SK-N-SH treated with all-trans-retinoic acid at 6 μM for 48 hours (cell line): ENCODE results near the gene SLC26A8.
"Not testable (repeated sequence)": the region's sequence is repeated elsewhere in the genome, so short reads cannot be mapped to it uniquely, and the experiment has no call there.

Source experiments
- ATAC-seq: fragments of 200-7000 bp; cut with Tn5 transposase; 3 replicates; pipeline ENCODE4 v1.9.1; 2020; ENCODE audit warnings: mild to moderate bottlenecking, moderate library complexity
- ARNTL ChIP-seq: fragments of 450-650 bp; formaldehyde crosslinking; IDR thresholded peaks from 2 replicates; pipeline ENCODE4 v1.5.0; 2020; ENCODE audit warnings: low read depth, mild to moderate bottlenecking, moderate library complexity, borderline replicate concordance
- BACH2 ChIP-seq: fragments of 250-450 bp; sonication (Bioruptor Pico); IDR thresholded peaks from 2 replicates; pipeline ENCODE4 v1.9.0; 2021; ENCODE audit warnings: mild to moderate bottlenecking, borderline replicate concordance
- CSDC2 ChIP-seq: fragments of 250-450 bp; sonication (Bioruptor Pico); IDR thresholded peaks from 2 replicates; pipeline ENCODE4 v1.5.0; 2020; ENCODE audit warnings: mild to moderate bottlenecking, moderate library complexity
- ESRRG ChIP-seq: fragments of 250-450 bp; sonication (Bioruptor Pico); IDR thresholded peaks from 2 replicates; pipeline ENCODE4 v1.6.1; 2021; ENCODE audit warnings: mild to moderate bottlenecking
- GLIS3 ChIP-seq: fragments of 250-450 bp; sonication (Bioruptor Pico); IDR thresholded peaks from 2 replicates; pipeline ENCODE4 v1.5.0; 2020; ENCODE audit warnings: mild to moderate bottlenecking, moderate library complexity
- ISL1 ChIP-seq: fragments of 250-450 bp; sonication (Bioruptor Pico); IDR thresholded peaks from 2 replicates; pipeline ENCODE4 v2.1.2; 2022; ENCODE audit warnings: mild to moderate bottlenecking, moderate library complexity
- OSR1 ChIP-seq: fragments of 250-450 bp; sonication (Bioruptor Pico); IDR thresholded peaks from 2 replicates; pipeline ENCODE4 v1.8.0; 2022; ENCODE audit warnings: moderate library complexity, mild to moderate bottlenecking, inconsistent platforms
- TCF4 ChIP-seq: fragments of 250-450 bp; sonication (Bioruptor Pico); IDR thresholded peaks from 2 replicates; pipeline ENCODE4 v1.8.0; 2021; ENCODE audit warnings: mild to moderate bottlenecking, moderate library complexity, borderline replicate concordance
- TOX ChIP-seq: fragments of 250-450 bp; sonication (Bioruptor Pico); IDR thresholded peaks from 2 replicates; pipeline ENCODE4 v1.8.0; 2021; ENCODE audit warnings: mild to moderate bottlenecking, moderate library complexity, borderline replicate concordance
- ZC3H10 ChIP-seq: fragments of 250-450 bp; sonication (Bioruptor Pico); IDR thresholded peaks from 2 replicates; pipeline ENCODE4 v1.5.1; 2021; ENCODE audit warnings: mild to moderate bottlenecking, moderate library complexity
- ZFP3 ChIP-seq: fragments of 250-450 bp; sonication (Bioruptor Pico); IDR thresholded peaks from 2 replicates; pipeline ENCODE4 v1.5.0; 2020; ENCODE audit warnings: mild to moderate bottlenecking, moderate library complexity
- ZNF70 ChIP-seq: fragments of 450-650 bp; formaldehyde crosslinking; IDR thresholded peaks from 2 replicates; pipeline ENCODE4 v1.5.0; 2020; ENCODE audit warnings: mild to moderate bottlenecking, moderate library complexity
- ZNF8 ChIP-seq: fragments of 450-650 bp; formaldehyde crosslinking; IDR thresholded peaks from 2 replicates; pipeline ENCODE4 v1.5.0; 2020; ENCODE audit warnings: mild to moderate bottlenecking, moderate library complexity
- TF ChIP-seq, protein P1 (sequence below): fragments of 250-450 bp; sonication (Bioruptor Pico); IDR thresholded peaks from 2 replicates; pipeline ENCODE4 v1.5.1; 2020; ENCODE audit warnings: low read depth, mild to moderate bottlenecking, moderate library complexity
- TF ChIP-seq, protein P2 (sequence below): fragments of 250-450 bp; sonication (Bioruptor Pico); IDR thresholded peaks from 2 replicates; pipeline ENCODE4 v1.8.0; 2021; ENCODE audit warnings: low read depth, mild to moderate bottlenecking, moderate library complexity, borderline replicate concordance
- TF ChIP-seq, protein P3 (sequence below): fragments of 250-450 bp; sonication (Bioruptor Pico); IDR thresholded peaks from 2 replicates; pipeline ENCODE4 v1.5.0; 2020; ENCODE audit warnings: mild to moderate bottlenecking, moderate library complexity
- TF ChIP-seq, protein P4 (sequence below): fragments of 250-450 bp; sonication (Bioruptor Pico); IDR thresholded peaks from 2 replicates; pipeline ENCODE4 v1.8.0; 2020; ENCODE audit warnings: mild to moderate bottlenecking, moderate library complexity, borderline replicate concordance
- TF ChIP-seq, protein P5 (sequence below): fragments of 250-450 bp; sonication (Bioruptor Pico); IDR thresholded peaks from 2 replicates; pipeline ENCODE4 v1.5.1; 2021; ENCODE audit warnings: mild to moderate bottlenecking, moderate library complexity

Gene SLC26A8

DNA sequence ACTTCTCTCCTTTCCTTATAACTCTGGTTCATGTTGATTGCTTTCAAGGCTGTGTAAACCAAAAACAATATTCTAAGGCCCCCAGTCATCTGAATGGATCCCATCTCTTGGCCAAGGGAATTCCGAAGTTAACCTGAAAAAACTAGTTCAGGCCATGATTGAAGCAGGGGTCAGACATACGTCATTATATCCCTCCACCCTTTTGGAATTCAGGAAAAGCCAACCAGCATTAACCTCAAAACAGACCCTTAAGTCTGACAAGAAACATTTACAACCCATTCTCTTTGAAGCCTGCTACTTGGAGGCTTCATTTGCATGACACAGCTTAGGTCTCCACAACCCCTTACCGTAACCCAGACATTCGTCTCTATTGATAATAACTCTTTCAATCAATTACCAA, 39.7 kb downstream of the SLC26A8 start:
- ATAC-seq, result no peak
- no peak for TF ChIP-seq BACH2 (CRISPR knock-in tag)
- TF ChIP-seq, protein P1, sequence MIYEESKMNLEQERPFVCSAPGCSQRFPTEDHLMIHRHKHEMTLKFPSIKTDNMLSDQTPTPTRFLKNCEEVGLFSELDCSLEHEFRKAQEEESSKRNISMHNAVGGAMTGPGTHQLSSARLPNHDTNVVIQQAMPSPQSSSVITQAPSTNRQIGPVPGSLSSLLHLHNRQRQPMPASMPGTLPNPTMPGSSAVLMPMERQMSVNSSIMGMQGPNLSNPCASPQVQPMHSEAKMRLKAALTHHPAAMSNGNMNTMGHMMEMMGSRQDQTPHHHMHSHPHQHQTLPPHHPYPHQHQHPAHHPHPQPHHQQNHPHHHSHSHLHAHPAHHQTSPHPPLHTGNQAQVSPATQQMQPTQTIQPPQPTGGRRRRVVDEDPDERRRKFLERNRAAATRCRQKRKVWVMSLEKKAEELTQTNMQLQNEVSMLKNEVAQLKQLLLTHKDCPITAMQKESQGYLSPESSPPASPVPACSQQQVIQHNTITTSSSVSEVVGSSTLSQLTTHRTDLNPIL, result no peak

DNA sequence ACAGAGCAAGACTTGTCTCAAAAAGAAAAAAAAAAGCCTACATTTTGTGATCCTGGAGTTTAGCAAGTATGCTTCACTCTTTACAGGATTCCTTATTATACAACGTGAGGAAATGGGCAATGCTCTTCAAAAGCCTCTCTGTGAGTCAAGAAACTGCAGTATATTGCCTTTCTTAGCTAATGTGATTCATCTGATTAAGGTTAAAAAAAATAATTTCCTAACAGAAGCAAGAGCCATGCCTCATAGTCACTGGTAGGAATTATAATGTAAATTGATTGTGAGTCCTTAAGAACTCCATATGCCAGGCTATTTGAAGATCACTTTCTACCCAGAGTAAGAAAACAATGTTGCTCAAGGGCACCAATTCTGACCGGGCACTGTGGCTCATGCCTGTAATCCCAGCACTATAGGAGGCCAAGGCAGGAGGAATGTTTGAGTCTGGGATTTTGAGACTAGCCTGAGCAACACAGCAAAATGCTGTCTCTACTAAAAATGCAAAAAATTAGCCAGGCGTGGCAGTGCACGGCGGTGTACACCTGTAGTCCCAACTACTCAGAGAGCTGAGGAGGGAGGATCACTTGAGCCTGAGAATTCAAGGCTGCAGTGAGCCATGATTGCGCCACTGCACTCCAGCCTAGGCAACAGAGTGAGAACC, 43.3 kb downstream of the SLC26A8 start:
- ATAC-seq, result no peak
- no peak for TF ChIP-seq GLIS3 (CRISPR knock-in tag)
- no peak for TF ChIP-seq ZNF70 (CRISPR knock-in tag)
- TF ChIP-seq, protein P2, sequence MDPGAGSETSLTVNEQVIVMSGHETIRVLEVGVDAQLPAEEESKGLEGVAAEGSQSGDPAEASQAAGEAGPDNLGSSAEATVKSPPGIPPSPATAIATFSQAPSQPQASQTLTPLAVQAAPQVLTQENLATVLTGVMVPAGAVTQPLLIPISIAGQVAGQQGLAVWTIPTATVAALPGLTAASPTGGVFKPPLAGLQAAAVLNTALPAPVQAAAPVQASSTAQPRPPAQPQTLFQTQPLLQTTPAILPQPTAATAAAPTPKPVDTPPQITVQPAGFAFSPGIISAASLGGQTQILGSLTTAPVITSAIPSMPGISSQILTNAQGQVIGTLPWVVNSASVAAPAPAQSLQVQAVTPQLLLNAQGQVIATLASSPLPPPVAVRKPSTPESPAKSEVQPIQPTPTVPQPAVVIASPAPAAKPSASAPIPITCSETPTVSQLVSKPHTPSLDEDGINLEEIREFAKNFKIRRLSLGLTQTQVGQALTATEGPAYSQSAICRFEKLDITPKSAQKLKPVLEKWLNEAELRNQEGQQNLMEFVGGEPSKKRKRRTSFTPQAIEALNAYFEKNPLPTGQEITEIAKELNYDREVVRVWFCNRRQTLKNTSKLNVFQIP (CRISPR knock-in tag), result no peak
- TF ChIP-seq, protein P3, sequence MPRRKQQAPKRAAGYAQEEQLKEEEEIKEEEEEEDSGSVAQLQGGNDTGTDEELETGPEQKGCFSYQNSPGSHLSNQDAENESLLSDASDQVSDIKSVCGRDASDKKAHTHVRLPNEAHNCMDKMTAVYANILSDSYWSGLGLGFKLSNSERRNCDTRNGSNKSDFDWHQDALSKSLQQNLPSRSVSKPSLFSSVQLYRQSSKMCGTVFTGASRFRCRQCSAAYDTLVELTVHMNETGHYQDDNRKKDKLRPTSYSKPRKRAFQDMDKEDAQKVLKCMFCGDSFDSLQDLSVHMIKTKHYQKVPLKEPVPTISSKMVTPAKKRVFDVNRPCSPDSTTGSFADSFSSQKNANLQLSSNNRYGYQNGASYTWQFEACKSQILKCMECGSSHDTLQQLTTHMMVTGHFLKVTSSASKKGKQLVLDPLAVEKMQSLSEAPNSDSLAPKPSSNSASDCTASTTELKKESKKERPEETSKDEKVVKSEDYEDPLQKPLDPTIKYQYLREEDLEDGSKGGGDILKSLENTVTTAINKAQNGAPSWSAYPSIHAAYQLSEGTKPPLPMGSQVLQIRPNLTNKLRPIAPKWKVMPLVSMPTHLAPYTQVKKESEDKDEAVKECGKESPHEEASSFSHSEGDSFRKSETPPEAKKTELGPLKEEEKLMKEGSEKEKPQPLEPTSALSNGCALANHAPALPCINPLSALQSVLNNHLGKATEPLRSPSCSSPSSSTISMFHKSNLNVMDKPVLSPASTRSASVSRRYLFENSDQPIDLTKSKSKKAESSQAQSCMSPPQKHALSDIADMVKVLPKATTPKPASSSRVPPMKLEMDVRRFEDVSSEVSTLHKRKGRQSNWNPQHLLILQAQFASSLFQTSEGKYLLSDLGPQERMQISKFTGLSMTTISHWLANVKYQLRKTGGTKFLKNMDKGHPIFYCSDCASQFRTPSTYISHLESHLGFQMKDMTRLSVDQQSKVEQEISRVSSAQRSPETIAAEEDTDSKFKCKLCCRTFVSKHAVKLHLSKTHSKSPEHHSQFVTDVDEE, result no peak
- TF ChIP-seq, protein P1, result no peak
- TF ChIP-seq ISL1, result 0 out of 2 replicates have a peak, but pooled peaks have one; percentile 7
- TF ChIP-seq BACH2 (CRISPR knock-in tag), result no peak
- peak; percentile 50; the same call in 1 of the 2 replicates for TF ChIP-seq ZFP3 (CRISPR knock-in tag)
- TF ChIP-seq TOX (CRISPR knock-in tag), result no peak

DNA sequence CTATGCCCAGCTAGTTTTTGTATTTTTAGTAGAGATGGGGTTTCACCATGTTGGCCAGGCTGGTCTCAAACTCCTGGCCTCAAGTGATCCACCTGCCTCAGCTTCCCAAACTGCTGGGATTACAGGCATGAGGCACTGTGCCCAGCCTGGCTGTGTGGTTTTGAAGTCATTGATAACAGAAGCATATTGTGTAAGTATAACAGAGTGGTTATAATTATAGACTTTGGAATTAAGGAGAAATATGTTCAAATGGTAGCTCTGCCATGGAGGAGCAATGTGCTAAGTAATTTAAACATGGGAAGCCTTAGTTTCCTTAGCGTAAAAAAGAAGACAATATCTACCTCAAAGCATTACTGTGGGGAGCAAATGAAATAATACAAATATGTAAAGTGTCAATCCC, 44.3 kb downstream of the SLC26A8 start:
- not testable (repeated sequence) for ATAC-seq

DNA sequence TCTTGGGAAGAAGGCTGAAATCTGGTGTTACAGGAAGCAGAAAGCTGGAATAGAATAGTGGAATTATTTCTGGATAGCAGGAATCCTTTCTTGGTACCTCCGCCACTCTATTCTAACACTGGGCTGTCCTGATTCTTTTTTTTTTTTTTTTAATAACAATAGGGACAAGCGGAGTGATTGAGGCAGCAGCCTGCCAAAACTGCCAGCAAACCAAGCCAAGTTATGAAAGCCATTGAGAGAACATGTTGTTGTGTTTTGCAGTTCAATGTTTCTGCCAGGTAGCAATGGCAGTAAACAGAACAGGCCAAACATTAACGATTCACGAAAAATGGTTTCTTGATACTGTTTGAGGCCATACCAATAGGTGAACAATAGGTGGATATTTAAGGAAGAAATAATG, 47.1 kb downstream of the SLC26A8 start:
- no peak for ATAC-seq
- no peak for TF ChIP-seq ZNF8
- no peak for TF ChIP-seq OSR1 (CRISPR knock-in tag)
- no peak for TF ChIP-seq ARNTL (CRISPR knock-in tag)
- TF ChIP-seq, protein P4, sequence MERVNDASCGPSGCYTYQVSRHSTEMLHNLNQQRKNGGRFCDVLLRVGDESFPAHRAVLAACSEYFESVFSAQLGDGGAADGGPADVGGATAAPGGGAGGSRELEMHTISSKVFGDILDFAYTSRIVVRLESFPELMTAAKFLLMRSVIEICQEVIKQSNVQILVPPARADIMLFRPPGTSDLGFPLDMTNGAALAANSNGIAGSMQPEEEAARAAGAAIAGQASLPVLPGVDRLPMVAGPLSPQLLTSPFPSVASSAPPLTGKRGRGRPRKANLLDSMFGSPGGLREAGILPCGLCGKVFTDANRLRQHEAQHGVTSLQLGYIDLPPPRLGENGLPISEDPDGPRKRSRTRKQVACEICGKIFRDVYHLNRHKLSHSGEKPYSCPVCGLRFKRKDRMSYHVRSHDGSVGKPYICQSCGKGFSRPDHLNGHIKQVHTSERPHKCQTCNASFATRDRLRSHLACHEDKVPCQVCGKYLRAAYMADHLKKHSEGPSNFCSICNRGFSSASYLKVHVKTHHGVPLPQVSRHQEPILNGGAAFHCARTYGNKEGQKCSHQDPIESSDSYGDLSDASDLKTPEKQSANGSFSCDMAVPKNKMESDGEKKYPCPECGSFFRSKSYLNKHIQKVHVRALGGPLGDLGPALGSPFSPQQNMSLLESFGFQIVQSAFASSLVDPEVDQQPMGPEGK (CRISPR knock-in tag), result no peak
- TF ChIP-seq, protein P1, result no peak
- TF ChIP-seq TCF4, result no peak
- no peak for TF ChIP-seq ZC3H10 (CRISPR knock-in tag)
- TF ChIP-seq, protein P5, sequence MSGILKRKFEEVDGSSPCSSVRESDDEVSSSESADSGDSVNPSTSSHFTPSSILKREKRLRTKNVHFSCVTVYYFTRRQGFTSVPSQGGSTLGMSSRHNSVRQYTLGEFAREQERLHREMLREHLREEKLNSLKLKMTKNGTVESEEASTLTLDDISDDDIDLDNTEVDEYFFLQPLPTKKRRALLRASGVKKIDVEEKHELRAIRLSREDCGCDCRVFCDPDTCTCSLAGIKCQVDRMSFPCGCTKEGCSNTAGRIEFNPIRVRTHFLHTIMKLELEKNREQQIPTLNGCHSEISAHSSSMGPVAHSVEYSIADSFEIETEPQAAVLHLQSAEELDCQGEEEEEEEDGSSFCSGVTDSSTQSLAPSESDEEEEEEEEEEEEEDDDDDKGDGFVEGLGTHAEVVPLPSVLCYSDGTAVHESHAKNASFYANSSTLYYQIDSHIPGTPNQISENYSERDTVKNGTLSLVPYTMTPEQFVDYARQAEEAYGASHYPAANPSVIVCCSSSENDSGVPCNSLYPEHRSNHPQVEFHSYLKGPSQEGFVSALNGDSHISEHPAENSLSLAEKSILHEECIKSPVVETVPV, result no peak
- no peak for TF ChIP-seq BACH2 (CRISPR knock-in tag)
- TF ChIP-seq ISL1, result no peak
- no peak for TF ChIP-seq ESRRG (CRISPR knock-in tag)
- TF ChIP-seq, protein P2 (CRISPR knock-in tag), result no peak
- no peak for TF ChIP-seq CSDC2 (CRISPR knock-in tag)
